Mammary microvascular endothelial cell (primary cell): ENCODE results near the gene ZSCAN10. TPM values are rescaled to one million over a fixed set of nuclear protein-coding genes. Genes with fewer than 3 reads are reported as not detected.

Source experiments
- total RNA-seq: library from RNA; depleted of rRNA; stranded (reverse); fragments of >200 nt; gene quantifications from 2 replicates; pipeline ENCODE4 v1.2.3, GENCODE V29; 2015

ZSCAN10 gene
- total RNA-seq: not detected in 2 replicates

DNA sequence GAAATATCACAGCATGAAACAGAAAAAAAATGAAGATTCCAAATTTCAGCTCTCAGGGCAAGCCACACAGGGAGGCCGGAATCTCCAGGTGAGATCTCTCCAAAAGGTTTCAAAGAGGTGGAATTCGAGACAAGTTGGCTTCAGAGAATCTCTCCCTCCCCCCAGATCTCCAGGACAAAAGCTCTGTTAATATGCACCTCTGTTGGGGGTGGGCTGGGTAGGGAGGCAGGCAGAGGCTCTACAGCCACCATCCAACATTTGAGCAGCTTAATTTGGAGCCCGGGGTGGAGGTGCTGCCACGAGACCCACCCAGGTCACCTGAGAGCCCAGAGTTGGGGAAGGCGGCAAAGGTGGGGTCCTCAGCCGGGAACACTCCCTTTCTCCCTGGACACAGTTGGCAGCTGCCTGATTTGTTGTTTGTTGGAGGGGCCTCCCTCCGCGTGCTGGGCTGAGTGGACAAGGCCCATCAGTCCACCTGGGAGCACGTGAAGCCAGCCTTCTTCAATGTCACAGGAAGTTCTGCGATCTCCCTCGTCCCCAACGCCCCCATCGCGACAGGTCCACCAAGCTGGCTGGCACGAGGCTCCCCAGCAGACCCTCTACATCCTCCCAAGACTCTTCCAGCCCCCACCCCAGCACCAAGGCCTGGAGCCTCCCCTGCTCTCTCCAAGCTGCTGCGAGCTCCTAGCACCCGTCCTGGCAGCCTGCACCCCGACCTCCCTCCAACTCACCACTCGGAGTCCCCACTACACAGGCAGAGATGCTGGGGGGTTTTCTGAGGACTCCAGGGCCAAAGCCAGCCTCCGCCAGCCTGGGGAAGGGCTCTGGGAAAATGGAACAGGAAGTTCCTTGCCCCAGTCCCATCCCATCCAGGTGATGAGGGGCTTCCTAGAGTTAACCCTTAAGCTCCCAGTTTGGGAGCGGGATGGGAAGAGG, at the start of gene ZSCAN10:
Gene ZSCAN10, minus strand, starts transcription at position 836 of the 936 bp plus-strand sequence. CDS start 6,357 bp downstream, outside the sequence.

DNA sequence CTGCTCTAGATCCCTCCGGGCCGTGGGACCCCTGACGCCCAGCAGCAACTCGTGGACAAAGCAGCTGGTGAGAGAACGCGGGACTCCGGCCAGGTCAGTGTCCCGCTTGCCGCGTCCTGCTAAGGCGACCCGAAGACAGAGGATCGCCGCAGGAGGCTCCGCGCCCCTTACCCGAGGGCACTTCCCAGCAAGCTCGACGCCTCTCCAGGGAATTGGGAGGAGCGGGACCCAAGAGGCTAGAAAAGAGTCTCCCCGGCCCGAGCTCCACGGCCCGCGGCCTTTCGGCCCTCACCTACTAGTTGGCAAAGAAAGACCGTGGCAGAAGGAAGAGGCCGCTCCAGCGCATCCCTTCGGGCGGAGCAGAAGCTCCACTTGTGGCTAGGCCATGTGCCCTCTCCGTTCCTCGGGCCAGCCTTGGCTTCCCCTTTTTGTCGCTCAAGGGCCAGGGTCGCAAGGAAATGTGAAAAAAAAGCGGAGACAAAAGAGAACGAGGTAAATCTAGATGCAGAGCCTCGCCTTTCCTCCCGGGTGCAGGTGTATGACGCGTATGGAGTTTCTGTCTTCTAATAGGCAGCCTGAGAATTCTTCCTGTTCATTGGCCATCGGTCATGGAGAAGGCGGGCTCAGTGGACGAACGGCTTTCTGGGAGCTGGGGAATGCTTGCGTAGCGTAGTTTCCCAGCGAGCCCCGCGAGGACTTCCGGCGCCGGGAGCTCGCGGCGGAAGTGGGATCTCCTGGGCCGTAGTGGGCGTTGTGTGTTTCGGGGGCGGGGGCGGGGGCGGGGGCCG, 35.4 kb upstream of the ZSCAN10 start, which contains the start of gene ZNF213:
Gene ZNF213, plus strand, starts transcription at position 692 of the 788 bp plus-strand sequence. CDS start 2,252 bp downstream, outside the sequence.

DNA sequence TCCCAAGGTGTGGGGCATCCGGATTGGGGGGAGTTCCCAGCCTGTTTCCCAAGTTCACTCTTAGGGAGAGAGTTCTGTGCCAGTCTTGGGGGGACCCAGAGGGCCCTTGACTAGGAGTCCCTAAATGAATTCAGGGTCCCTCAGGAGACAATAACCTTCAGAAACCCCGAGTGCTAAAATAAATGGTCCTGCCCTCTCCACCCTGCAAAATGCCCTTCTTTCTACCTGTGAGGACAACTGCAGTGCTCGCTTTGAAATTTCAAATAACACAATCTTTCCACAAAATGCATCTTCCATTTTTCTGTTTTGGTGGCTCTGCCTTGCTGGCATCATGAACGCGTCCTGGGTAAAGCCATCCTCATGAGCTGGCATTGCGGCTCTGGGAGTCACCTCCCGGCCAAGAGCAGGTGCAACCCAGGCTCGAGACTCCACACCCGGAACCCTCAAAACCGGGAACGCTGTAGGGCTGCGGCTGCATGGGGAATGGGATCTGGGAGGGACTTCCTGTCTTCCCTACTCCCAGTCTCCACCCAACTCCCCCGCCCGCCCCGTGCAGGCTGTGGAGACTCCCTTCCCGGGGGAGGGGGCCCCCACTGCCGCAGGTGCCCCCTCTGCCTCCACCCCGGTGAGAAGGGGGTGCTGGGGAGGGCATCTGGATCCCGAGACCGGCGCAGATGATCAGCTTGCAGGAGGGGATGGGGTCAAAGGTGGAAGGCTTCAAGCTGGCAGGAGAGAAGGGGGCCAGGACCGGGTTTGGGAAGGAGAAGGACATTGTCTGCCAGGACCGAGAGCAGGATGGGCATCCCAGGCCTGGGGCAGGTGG, 13.2 kb upstream of the ZSCAN10 start, which contains the start of gene ZNF205:
Gene ZNF205, plus strand, starts transcription at position 529 of the 823 bp plus-strand sequence. CDS start 845 bp downstream, outside the sequence.

DNA sequence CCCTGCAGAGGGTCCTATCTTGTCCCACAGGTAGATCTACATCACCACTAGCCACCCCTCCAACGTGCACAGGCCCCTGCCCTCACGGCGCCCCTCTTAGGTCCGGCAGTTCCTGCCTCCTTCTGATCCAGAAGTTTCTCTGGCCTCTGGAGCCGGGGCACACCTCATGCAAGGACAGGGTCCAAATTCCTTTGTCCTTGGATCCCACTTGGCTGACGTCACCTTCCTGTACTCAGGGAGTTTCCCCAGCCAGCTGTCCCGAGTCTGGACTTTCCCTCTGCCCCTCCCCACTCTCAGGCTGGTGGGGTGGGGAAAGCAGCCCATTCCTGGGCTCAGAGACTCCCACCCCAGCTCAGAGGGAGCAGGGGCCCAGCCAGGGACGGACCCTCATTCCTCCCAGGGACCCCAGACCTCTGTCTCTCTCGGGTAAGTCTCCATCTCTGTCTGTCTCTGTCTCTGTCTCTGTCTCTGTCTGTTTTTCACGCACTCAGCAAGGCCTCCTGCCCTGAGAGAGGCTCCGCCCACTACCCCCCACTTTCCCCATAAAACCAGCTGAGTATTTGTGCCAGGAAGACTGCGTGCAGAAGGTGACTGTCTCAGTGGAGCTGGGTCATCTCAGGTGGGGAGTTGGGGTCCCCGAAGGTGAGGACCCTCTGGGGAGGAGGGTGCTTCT, 33.9 kb downstream of the ZSCAN10 start, which contains the start of gene IL32:
Gene IL32, plus strand, starts transcription at position 572 of the 673 bp plus-strand sequence. CDS start 172 bp downstream, outside the sequence.

DNA sequence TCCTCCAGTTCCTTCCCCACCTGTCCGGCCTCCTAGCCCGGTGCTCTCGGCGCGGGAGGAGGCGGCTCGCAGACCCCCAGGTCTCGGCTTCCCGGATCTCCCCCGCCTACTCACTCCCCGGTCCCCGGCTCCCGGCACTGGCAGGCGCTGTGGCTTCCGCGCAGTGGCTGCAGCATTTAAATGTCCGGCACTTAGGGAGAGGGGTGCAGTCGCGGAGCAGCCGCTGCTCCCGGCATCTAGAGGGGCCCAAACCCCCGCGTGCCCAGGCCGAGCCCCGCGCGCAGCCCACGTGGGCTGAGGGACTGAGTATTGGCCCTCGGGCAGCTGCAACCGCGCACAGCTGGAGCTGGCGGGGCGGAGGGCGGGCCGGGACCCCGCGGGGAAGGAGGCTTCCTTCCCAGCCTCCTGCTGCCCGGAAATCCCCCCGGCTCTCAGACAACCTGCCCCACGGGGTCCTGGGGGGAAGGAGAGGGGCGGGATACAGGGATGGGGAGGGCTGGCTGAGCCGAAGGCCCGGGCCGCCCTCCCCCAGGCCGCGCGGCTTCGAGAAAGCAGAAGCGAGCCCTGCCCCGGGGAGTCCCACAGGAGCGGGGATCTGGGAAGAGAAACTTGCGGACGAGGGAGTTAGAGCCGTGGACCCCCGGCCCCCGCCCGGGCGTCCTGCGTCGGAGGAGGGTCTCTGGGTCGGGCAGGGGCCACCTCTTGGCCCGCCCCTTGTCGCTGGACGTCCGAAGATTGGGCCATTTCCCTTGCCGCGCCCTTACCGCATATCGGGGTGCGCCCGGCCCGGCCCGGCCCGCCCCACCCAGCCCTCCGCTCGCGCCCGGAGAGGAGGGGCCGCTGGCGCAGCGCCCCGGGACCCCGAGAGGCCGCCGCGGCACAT, 53.1 kb downstream of the ZSCAN10 start, which contains the start of gene MMP25:
Gene MMP25, plus strand, starts transcription at position 804 of the 883 bp plus-strand sequence. CDS start 357 bp downstream, outside the sequence.

Other genes with a start within 250 kb of the ZSCAN10 start
- gene PRSS22, start 241.1 kb downstream of the ZSCAN10 start, total RNA-seq: not detected in 2 replicates
- 50.6 and 67.3 TPM in 2 replicates for gene FLYWCH2, start 216.1 kb downstream of the ZSCAN10 start, total RNA-seq
- 41.5 and 51.1 TPM in 2 replicates for gene FLYWCH1, start 187.4 kb downstream of the ZSCAN10 start, total RNA-seq
- not detected in 2 replicates for gene KREMEN2, start 135.0 kb downstream of the ZSCAN10 start, total RNA-seq
- gene PAQR4, start 129.9 kb downstream of the ZSCAN10 start, total RNA-seq: 23.8 and 24.1 TPM in 2 replicates
- 28.1 and 31.3 TPM in 2 replicates for gene PKMYT1, start 118.8 kb downstream of the ZSCAN10 start, total RNA-seq
- not detected in 2 replicates for gene CLDN9, start 86.4 kb downstream of the ZSCAN10 start, total RNA-seq
- 0.15 TPM in 1 of 2 replicates, not detected in the other for gene CLDN6, start 81.1 kb downstream of the ZSCAN10 start, total RNA-seq
- gene TNFRSF12A, start 78.9 kb downstream of the ZSCAN10 start, total RNA-seq: 174 and 225 TPM in 2 replicates
- gene HCFC1R1, start 75.4 kb downstream of the ZSCAN10 start, total RNA-seq: 18.6 and 24.1 TPM in 2 replicates
- 30.9 and 37.2 TPM in 2 replicates for gene THOC6, start 75.3 kb downstream of the ZSCAN10 start, total RNA-seq
- gene BICDL2, start 62.4 kb downstream of the ZSCAN10 start, total RNA-seq: not detected in 2 replicates
- gene MMP25, start 52.7 kb downstream of the ZSCAN10 start, total RNA-seq: under 0.01 and 0.15 TPM in 2 replicates
- gene IL32, start 33.7 kb downstream of the ZSCAN10 start, total RNA-seq: 824 and 885 TPM in 2 replicates
- 14.7 and 16.0 TPM in 2 replicates for gene ZNF205, start 13.3 kb upstream of the ZSCAN10 start, total RNA-seq
- gene ZNF213, start 35.7 kb upstream of the ZSCAN10 start, total RNA-seq: 4.8 and 4.9 TPM in 2 replicates
- 0.13 and 1.9 TPM in 2 replicates for gene OR1F1, start 88.9 kb upstream of the ZSCAN10 start, total RNA-seq
- gene ZNF200, start 135.9 kb upstream of the ZSCAN10 start, total RNA-seq: 5.8 and 6.4 TPM in 2 replicates
- not detected in 2 replicates for gene MEFV, start 157.3 kb upstream of the ZSCAN10 start, total RNA-seq
- gene ZNF263, start 184.2 kb upstream of the ZSCAN10 start, total RNA-seq: 23.6 and 27.9 TPM in 2 replicates
- gene TIGD7, start 206.1 kb upstream of the ZSCAN10 start, total RNA-seq: 0.73 and 1.5 TPM in 2 replicates
- gene ZNF75A, start 206.2 kb upstream of the ZSCAN10 start, total RNA-seq: 9.8 and 10.7 TPM in 2 replicates